Endothelial cell of umbilical vein (primary cell): ENCODE results near the gene ANP32D. TPM values are rescaled to one million over a fixed set of nuclear protein-coding genes. Genes with fewer than 3 reads are reported as not detected.
"Not testable (repeated sequence)": the region's sequence is repeated elsewhere in the genome, so short reads cannot be mapped to it uniquely, and the experiment has no call there.

Experiments used
- BruUV-seq: library from RNA; stranded (reverse); fragments of 400-500 nt; replicated peaks from 2 replicates; lab custom pipeline; 2021; lab: Mats Ljungman, UMichigan
- CTCF ChIA-PET: fragments of 300-600, 350-600 bp; sonication (Branson Sonifier 250); formaldehyde crosslinking; loops from one replicate; lab custom pipeline; 2021; ENCODE audit warnings: antibody characterized with exemption, inconsistent platforms; lab: Charles Lee
- POLR2A ChIA-PET: fragments of 300-600, 350-600 bp; sonication (Branson Sonifier 250); formaldehyde crosslinking; loops from one replicate; lab custom pipeline; 2021; ENCODE audit warnings: antibody characterized with exemption, inconsistent platforms; lab: Charles Lee
- DNase-seq: peaks from one replicate; pipeline ENCODE4 v3.0.0-alpha.2; 2011; ENCODE audit warnings: low read depth, low spot score
- FAIRE-seq: peaks from 2 replicates; lab custom pipeline; 2011; peaks lifted over from hg19 to GRCh38; lab: Jason Lieb, UNC
- H2AFZ ChIP-seq: 2 replicates; pipeline ENCODE4 v1.6.0; 2012; ENCODE audit warnings: low read depth, low read length, control low read depth, inconsistent platforms
- H3K27ac ChIP-seq: 2 replicates; pipeline ENCODE4 v1.5.1; 2011; ENCODE audit warnings: low read depth, mild to moderate bottlenecking, control low read depth, low read length, moderate library complexity; ENCODE audit not compliant: insufficient read depth
- H3K27me3 ChIP-seq, 2 experiments: 2 replicates each; pipeline versions ENCODE4 v1.6.0 to v1.6.1; 2011; ENCODE audit warnings: low read length in 2 of 2, mixed read lengths in 1 of 2; ENCODE audit not compliant: control insufficient read depth in 2 of 2, insufficient read depth in 2 of 2
- H3K36me3 ChIP-seq, 2 experiments: 2 replicates in 1 of 2; 3 replicates in 1 of 2; pipeline ENCODE4 v1.5.1; 2011; ENCODE audit warnings: low read length in 2 of 2, mild to moderate bottlenecking in 1 of 2, moderate library complexity in 1 of 2; ENCODE audit not compliant: control insufficient read depth in 2 of 2, insufficient read depth in 2 of 2; ENCODE audit errors: extremely low read depth in 1 of 2
- H3K4me1 ChIP-seq: 3 replicates; pipeline ENCODE4 v1.5.1; 2011; ENCODE audit warnings: mild to moderate bottlenecking, low read length; ENCODE audit not compliant: control insufficient read depth, insufficient read depth; ENCODE audit errors: extremely low read depth
- H3K4me2 ChIP-seq: 2 replicates; pipeline ENCODE4 v1.6.1; 2011; ENCODE audit warnings: low read length, control low read depth, mixed read lengths; ENCODE audit not compliant: insufficient read depth
- H3K4me3 ChIP-seq, 3 experiments: fragments of 200-600 bp in 1 of 3; sonication (generic), shearing (Covaris generic) in 1 of 3; replicated peaks in 1 of 3; 2 replicates each; pipeline ENCODE4 v1.5.1; 2011 to 2016; ENCODE audit warnings: control low read depth in 3 of 3, low read length in 3 of 3, mild to moderate bottlenecking in 2 of 3, inconsistent platforms in 1 of 3, low read depth in 1 of 3, moderate library complexity in 1 of 3; ENCODE audit not compliant: insufficient read depth in 1 of 3
- H3K79me2 ChIP-seq: 2 replicates; pipeline ENCODE4 v1.6.0; 2012; ENCODE audit warnings: low read length, inconsistent platforms; ENCODE audit not compliant: control insufficient read depth, insufficient read depth
- H3K9ac ChIP-seq: replicated peaks from 2 replicates; pipeline ENCODE3; 2011; ENCODE audit warnings: low read length, control low read depth; ENCODE audit not compliant: insufficient read depth; ENCODE audit errors: extremely low read depth
- H3K9me1 ChIP-seq: replicated peaks from 3 replicates; pipeline ENCODE4 v1.6.0; 2011; ENCODE audit warnings: mild to moderate bottlenecking, low read length; ENCODE audit not compliant: control insufficient read depth, insufficient read depth; ENCODE audit errors: extremely low read depth
- H3K9me3 ChIP-seq: replicated peaks from 2 replicates; pipeline ENCODE4 v1.5.1; 2012; ENCODE audit warnings: low read length, inconsistent platforms; ENCODE audit not compliant: control insufficient read depth, insufficient read depth
- H4K20me1 ChIP-seq: replicated peaks from 2 replicates; pipeline ENCODE3; 2011; ENCODE audit warnings: mild to moderate bottlenecking, low read length; ENCODE audit not compliant: control insufficient read depth, insufficient read depth; ENCODE audit errors: extremely low read depth
- EZH2 ChIP-seq: IDR thresholded peaks from 2 replicates; pipeline ENCODE4 v1.6.1; 2012; ENCODE audit warnings: borderline replicate concordance, low read depth, mild to moderate bottlenecking, moderate library complexity, low read length, inconsistent platforms; ENCODE audit not compliant: severe bottlenecking
- FOS ChIP-seq: IDR thresholded peaks from 2 replicates; pipeline ENCODE4 v1.6.1; 2011; ENCODE audit warnings: mild to moderate bottlenecking, low read length, moderate library complexity, borderline replicate concordance; ENCODE audit not compliant: insufficient read depth
- GATA2 ChIP-seq: IDR thresholded peaks from 2 replicates; pipeline ENCODE4 v1.7.0; 2011; ENCODE audit warnings: low read depth, mild to moderate bottlenecking, moderate library complexity, mixed read lengths, low read length; ENCODE audit not compliant: insufficient read length, insufficient read depth
- JUN ChIP-seq: IDR thresholded peaks from 2 replicates; pipeline ENCODE4 v1.6.1; 2011; ENCODE audit warnings: borderline replicate concordance, low read depth; ENCODE audit not compliant: insufficient read length, insufficient read depth
- MYC ChIP-seq: IDR thresholded peaks from one replicate; pipeline ENCODE4 v1.6.1; 2011; ENCODE audit warnings: mild to moderate bottlenecking, low read depth, low read length
- POLR2A ChIP-seq: IDR thresholded peaks from 2 replicates; pipeline ENCODE4 v1.6.1; 2012; ENCODE audit warnings: low read depth, mild to moderate bottlenecking, control low read depth, low read length
- POLR2AphosphoS5 ChIP-seq: IDR thresholded peaks from 2 replicates; pipeline ENCODE4 v1.6.1; 2012; ENCODE audit warnings: low read depth, mild to moderate bottlenecking, control low read depth, low read length, moderate library complexity; ENCODE audit not compliant: insufficient read depth
- dilution Hi-C: fragments of 300-500 bp; cut with MboI; formaldehyde crosslinking; loops from one replicate; pipeline ENCODE4 v1.15.0; 2019; ENCODE audit warnings: low sequenced_read_pairs; ENCODE audit not compliant: extremely low pct_ligation_motif_present
- intact Hi-C: fragments of 100-400 bp; cut with micrococcal nuclease; formaldehyde crosslinking; loops from one replicate; pipeline ENCODE4 v1.10.0; 2022
- polyA plus RNA-seq, 4 experiments: library from polyadenylated mRNA; depleted of rRNA in 3 of 4; stranded (reverse) in 3 of 4; unstranded in 1 of 4; fragments of >200 nt; gene quantifications; 2 replicates each; pipeline versions ENCODE4 v1.2.1 to v1.2.3, GENCODE V29; 2011 to 2012; ENCODE audit warnings: missing spikeins in 1 of 4
- total RNA-seq: library from RNA; stranded (reverse); gene quantifications from 2 replicates; pipeline ENCODE4 v1.2.3, GENCODE V29; 2021
- TF ChIP-seq, protein P1 (sequence below), 2 donors: IDR thresholded peaks; 1 replicate in 1 of 2; 2 replicates in 1 of 2; pipeline ENCODE4 v1.5.1; 2011; ENCODE audit warnings: low read length in 2 of 2, mild to moderate bottlenecking in 2 of 2, moderate library complexity in 2 of 2, control low read depth in 1 of 2, inconsistent platforms in 1 of 2, low read depth in 1 of 2; ENCODE audit not compliant: insufficient read depth in 1 of 2; ENCODE audit errors: extremely low read depth in 1 of 2
- TF ChIP-seq, protein P2 (sequence below): IDR thresholded peaks from 2 replicates; pipeline ENCODE4 v1.6.1; 2011; ENCODE audit not compliant: insufficient read depth, insufficient read length

Gene ANP32D
- total and polyA plus RNA-seq, 2 donors (not counting 3 experiments of a cell fraction or from before 2014, with no cell fraction given), result not detected

DNA sequence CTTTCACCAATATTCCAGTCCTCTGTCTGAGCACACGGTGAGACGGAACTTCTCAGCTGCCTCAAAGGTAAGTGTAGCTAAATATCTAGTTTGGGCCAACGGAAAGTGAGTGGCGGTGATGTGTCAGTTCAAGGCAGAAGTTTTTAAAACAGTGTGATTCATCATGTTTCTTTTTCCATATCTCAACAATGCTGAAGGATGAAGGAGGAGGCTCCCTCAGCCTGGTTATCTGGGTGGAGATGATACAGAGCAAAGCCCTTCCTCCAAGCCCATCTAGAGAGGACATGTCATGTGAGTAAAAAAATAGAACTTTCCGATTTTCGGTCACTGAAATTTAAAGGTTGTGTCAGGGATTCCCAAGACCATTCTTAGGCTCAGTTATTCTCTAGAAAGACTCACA lies 13.1 kb upstream of the ANP32D start:
- intact Hi-C loops, result loop anchor here (10.0 kb wide), 1 partner anchor 354 kb away; the partner anchor contains the start of gene SENP1
- POLR2A ChIA-PET, result no interaction called here

DNA sequence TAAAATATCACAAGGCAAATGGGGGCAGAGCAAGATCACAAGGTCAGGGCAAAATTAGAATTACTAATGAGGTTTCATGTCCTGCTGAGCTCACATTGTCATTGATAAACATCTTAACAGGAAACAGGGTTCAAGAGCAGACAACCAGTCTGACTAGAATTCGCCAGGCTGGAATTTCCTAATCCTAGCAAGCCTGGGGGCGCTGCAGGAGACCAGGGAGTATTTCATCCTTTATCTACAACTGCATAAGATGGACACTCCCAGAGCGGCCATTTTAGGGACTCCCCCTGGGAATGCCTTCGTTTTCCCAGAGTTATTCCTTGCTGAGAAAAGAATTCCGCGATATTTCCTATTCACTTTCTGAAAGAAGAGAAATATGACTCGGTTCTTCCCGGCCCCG lies 3.3 kb upstream of the ANP32D start:
- H3K4me2 ChIP-seq, DNase-seq, H4K20me1 ChIP-seq, H3K4me1 ChIP-seq, H3K79me2 ChIP-seq, CTCF ChIA-PET, H3K9ac ChIP-seq, H2AFZ ChIP-seq, H3K4me3 ChIP-seq, BruUV-seq, intact Hi-C loops, H3K36me3 ChIP-seq, POLR2A ChIA-PET, H3K27ac ChIP-seq, H3K9me3 ChIP-seq, dilution Hi-C loops, H3K9me1 ChIP-seq, H3K27me3 ChIP-seq, FAIRE-seq: not testable (repeated sequence)

More for the DNA sequence above, 13.1 kb upstream of the ANP32D start:
- Histone ChIP-seq H3K36me3 (no peaks in the 10 kb centered on the region), H3K4me3 (no peak overlapping the region), H3K27me3 (peaks cover 0 to 4% of the 10 kb centered on the region in 2 experiments), H3K9me1 (no peaks in the 10 kb centered on the region), H4K20me1 (no peaks in the 10 kb centered on the region), H3K9ac (no peak overlapping the region), H3K4me1 (no peaks in the 10 kb centered on the region), H3K9me3 (no peaks in the 10 kb centered on the region), H3K27ac (no peak overlapping the region), H2AFZ (no peak overlapping the region), H3K4me2 (no peak overlapping the region), H3K79me2 (no peaks in the 10 kb centered on the region)
- DNase-seq (no peak), FAIRE-seq (no peak)
- dilution Hi-C loops, result no loop called here
- BruUV-seq, result no TSS peak
- TF ChIP-seq JUN, result no peak
- TF ChIP-seq, protein P1, sequence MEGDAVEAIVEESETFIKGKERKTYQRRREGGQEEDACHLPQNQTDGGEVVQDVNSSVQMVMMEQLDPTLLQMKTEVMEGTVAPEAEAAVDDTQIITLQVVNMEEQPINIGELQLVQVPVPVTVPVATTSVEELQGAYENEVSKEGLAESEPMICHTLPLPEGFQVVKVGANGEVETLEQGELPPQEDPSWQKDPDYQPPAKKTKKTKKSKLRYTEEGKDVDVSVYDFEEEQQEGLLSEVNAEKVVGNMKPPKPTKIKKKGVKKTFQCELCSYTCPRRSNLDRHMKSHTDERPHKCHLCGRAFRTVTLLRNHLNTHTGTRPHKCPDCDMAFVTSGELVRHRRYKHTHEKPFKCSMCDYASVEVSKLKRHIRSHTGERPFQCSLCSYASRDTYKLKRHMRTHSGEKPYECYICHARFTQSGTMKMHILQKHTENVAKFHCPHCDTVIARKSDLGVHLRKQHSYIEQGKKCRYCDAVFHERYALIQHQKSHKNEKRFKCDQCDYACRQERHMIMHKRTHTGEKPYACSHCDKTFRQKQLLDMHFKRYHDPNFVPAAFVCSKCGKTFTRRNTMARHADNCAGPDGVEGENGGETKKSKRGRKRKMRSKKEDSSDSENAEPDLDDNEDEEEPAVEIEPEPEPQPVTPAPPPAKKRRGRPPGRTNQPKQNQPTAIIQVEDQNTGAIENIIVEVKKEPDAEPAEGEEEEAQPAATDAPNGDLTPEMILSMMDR (IDR thresholded peaks at IDR 0.05; ENCODE audit: extremely low read depth in 1 of 2, insufficient read depth in 1 of 2, low read depth in 1 of 2, low read length in 2 of 2), result no peak
- no peak for TF ChIP-seq MYC
- no peak for TF ChIP-seq POLR2A
- no peak for TF ChIP-seq POLR2AphosphoS5
- no peak for TF ChIP-seq GATA2
- TF ChIP-seq EZH2, result no peak
- no peak for TF ChIP-seq FOS
- TF ChIP-seq, protein P2, sequence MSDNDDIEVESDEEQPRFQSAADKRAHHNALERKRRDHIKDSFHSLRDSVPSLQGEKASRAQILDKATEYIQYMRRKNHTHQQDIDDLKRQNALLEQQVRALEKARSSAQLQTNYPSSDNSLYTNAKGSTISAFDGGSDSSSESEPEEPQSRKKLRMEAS, result no peak
- CTCF ChIA-PET, result interaction anchor here (0.8 kb wide), 1 partner anchor 248 kb away, joined by 3 read pairs; no protein-coding TSS in a partner anchor
